Measurements from ENCODE around the gene KRTAP2-4. TPM values are rescaled to one million over a fixed set of nuclear protein-coding genes. Genes with fewer than 3 reads are reported as not detected.

The KRTAP2-4 gene
- total and polyA plus RNA-seq, 2 of the 4 experiments (the other 2 are of a cell fraction): not detected

- Histone ChIP-seq H2BK20ac (ENCODE audit: low read depth, low read length) (no peak overlapping the region), H4K5ac (ENCODE audit: low read depth, low read length) (no peak overlapping the region), H3K23ac (ENCODE audit: low read depth, low read length) (no peak overlapping the region), H3K9me1 (ENCODE audit: insufficient read depth, low read length) (no peaks in the 10 kb centered on the region), H2AK9ac (replicated peaks; ENCODE audit: low read depth, low read length, poor library complexity) (no peak overlapping the region), H4K91ac (ENCODE audit: insufficient read depth, low read depth, low read length) (no peak overlapping the region), H3K4ac (ENCODE audit: low read depth, low read length) (no peak overlapping the region), H4K8ac (ENCODE audit: low read depth in 2 of 2, low read length in 2 of 2) (no peak overlapping the region), H3K79me1 (ENCODE audit: low read depth in 1 of 2, low read length in 2 of 2) (no peaks in the 10 kb centered on the region), H3K14ac (replicated peaks; ENCODE audit: low read depth, low read length) (no peak overlapping the region), H3K9me3 (ENCODE audit: control insufficient read depth, insufficient read depth, low read length) (no peaks in the 10 kb centered on the region), H3K4me2 (ENCODE audit: low read depth, low read length) (no peak overlapping the region), H3K4me1 (ENCODE audit: control insufficient read depth, insufficient read depth, low read length) (no peaks in the 10 kb centered on the region), H3K56ac (ENCODE audit: extremely low read depth, insufficient read depth, low read length) (no peak overlapping the region), H2BK5ac (ENCODE audit: low read depth, low read length, poor library complexity, severe bottlenecking) (no peak overlapping the region), H2BK15ac (ENCODE audit: low read depth, low read length) (no peak overlapping the region), H3K27me3 (ENCODE audit: control insufficient read depth, insufficient read depth, low read length) (no peaks in the 10 kb centered on the region), H3K18ac (ENCODE audit: low read depth, low read length) (no peak overlapping the region), H3K9ac (ENCODE audit: low read depth, low read length) (no peak overlapping the region), H2BK120ac (ENCODE audit: low read depth, low read length) (no peak overlapping the region; the same call in 1 of the 2 replicates), H2AFZ (replicated peaks; ENCODE audit: low read length, poor library complexity) (no peak overlapping the region), H3K4me3 (ENCODE audit: insufficient read depth, low read depth, low read length) (no peak overlapping the region), H2AK5ac (ENCODE audit: low read depth, low read length) (no peak overlapping the region), H3K27ac (ENCODE audit: insufficient read depth, low read length) (no peak overlapping the region), H3K36me3 (ENCODE audit: control insufficient read depth, insufficient read depth, low read length) (no peaks in the 10 kb centered on the region), H4K20me1 (ENCODE audit: insufficient read depth, low read length) (no peaks in the 10 kb centered on the region)
- intact Hi-C loops (cut with micrococcal nuclease): no loop called here
- ATAC-seq (ENCODE audit: low read depth) (no peak), DNase-seq (no peak)
- dilution Hi-C loops (cut with HindIII; ENCODE audit: low sequenced_read_pairs, unreplicated experiment): no loop called here
- CTCF ChIA-PET: no interaction called here
- no peak for TF ChIP-seq FOS (IDR thresholded peaks at IDR 0.05; ENCODE audit: low read depth, low read length)
- TF ChIP-seq SMC3 (IDR thresholded peaks at IDR 0.05; ENCODE audit: low read depth, low read length): no peak
- no peak for TF ChIP-seq MAFK (IDR thresholded peaks at IDR 0.05; ENCODE audit: low read depth, low read length)
- no peak for TF ChIP-seq RAD21 (IDR thresholded peaks at IDR 0.05; ENCODE audit: low read length)
- TF ChIP-seq, protein P1, sequence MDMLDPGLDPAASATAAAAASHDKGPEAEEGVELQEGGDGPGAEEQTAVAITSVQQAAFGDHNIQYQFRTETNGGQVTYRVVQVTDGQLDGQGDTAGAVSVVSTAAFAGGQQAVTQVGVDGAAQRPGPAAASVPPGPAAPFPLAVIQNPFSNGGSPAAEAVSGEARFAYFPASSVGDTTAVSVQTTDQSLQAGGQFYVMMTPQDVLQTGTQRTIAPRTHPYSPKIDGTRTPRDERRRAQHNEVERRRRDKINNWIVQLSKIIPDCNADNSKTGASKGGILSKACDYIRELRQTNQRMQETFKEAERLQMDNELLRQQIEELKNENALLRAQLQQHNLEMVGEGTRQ (IDR thresholded peaks at IDR 0.05; ENCODE audit: low read depth, low read length): no peak
- TF ChIP-seq MXI1 (IDR thresholded peaks at IDR 0.05; ENCODE audit: borderline replicate concordance, low read depth, low read length): no peak
- TF ChIP-seq, protein P2, sequence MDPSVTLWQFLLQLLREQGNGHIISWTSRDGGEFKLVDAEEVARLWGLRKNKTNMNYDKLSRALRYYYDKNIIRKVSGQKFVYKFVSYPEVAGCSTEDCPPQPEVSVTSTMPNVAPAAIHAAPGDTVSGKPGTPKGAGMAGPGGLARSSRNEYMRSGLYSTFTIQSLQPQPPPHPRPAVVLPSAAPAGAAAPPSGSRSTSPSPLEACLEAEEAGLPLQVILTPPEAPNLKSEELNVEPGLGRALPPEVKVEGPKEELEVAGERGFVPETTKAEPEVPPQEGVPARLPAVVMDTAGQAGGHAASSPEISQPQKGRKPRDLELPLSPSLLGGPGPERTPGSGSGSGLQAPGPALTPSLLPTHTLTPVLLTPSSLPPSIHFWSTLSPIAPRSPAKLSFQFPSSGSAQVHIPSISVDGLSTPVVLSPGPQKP (IDR thresholded peaks at IDR 0.05; ENCODE audit: borderline replicate concordance, low read depth, low read length): no peak
- no peak for TF ChIP-seq MAZ (IDR thresholded peaks at IDR 0.05; ENCODE audit: borderline replicate concordance, low read depth, low read length)
- TF ChIP-seq NFE2L2 (IDR thresholded peaks at IDR 0.05; ENCODE audit: low read depth, low read length): no peak
- TF ChIP-seq CHD1 (IDR thresholded peaks at IDR 0.05; ENCODE audit: low read depth, low read length): no peak
- TF ChIP-seq, protein P3, sequence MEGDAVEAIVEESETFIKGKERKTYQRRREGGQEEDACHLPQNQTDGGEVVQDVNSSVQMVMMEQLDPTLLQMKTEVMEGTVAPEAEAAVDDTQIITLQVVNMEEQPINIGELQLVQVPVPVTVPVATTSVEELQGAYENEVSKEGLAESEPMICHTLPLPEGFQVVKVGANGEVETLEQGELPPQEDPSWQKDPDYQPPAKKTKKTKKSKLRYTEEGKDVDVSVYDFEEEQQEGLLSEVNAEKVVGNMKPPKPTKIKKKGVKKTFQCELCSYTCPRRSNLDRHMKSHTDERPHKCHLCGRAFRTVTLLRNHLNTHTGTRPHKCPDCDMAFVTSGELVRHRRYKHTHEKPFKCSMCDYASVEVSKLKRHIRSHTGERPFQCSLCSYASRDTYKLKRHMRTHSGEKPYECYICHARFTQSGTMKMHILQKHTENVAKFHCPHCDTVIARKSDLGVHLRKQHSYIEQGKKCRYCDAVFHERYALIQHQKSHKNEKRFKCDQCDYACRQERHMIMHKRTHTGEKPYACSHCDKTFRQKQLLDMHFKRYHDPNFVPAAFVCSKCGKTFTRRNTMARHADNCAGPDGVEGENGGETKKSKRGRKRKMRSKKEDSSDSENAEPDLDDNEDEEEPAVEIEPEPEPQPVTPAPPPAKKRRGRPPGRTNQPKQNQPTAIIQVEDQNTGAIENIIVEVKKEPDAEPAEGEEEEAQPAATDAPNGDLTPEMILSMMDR (conservative IDR thresholded peaks at IDR 0.05; ENCODE audit: low read depth, low read length): no peak
- TF ChIP-seq CEBPB (IDR thresholded peaks at IDR 0.05; ENCODE audit: low read depth, low read length): no peak
- no peak for TF ChIP-seq RCOR1 (IDR thresholded peaks at IDR 0.05; ENCODE audit: insufficient replicate concordance, low read length)
- BruUV-seq (replicated peaks): no TSS peak
- POLR2A ChIA-PET (ENCODE audit: unreplicated experiment): no interaction called here
- in situ Hi-C loops (cut with MboI; ENCODE audit: low sequenced_read_pairs): no loop called here
Measured at GRCh38 chr17:41076788-41077187, 11.1 kb upstream of the KRTAP2-4 start.

Measured in IMR-90 (cell line).